DND-41 (cell line): ENCODE data around the gene RANBP17.

Experiments
- CTCF ChIP-seq: IDR thresholded peaks from 2 replicates; pipeline ENCODE4 v1.5.1; 2012; ENCODE audit warnings: borderline replicate concordance, low read length, moderate library complexity, mild to moderate bottlenecking; ENCODE audit not compliant: poor library complexity, severe bottlenecking; ENCODE audit errors: extremely low read depth
- EZH2 ChIP-seq: IDR thresholded peaks from 3 replicates; pipeline ENCODE4 v1.6.1; 2012; ENCODE audit warnings: borderline replicate concordance, low read depth, mild to moderate bottlenecking, moderate library complexity, low read length, inconsistent platforms; ENCODE audit not compliant: severe bottlenecking

- TF ChIP-seq CTCF = no peak
- TF ChIP-seq EZH2 = no peak
Measured at GRCh38 chr5:170863646-170864045, 1.8 kb downstream of the RANBP17 start.
